AG08395 (cell line): ENCODE data around the gene METTL23.
"Not testable (repeated sequence)": the region's sequence is repeated elsewhere in the genome, so short reads cannot be mapped to it uniquely, and the experiment has no call there.

Experiments
- DNase-seq: peaks from one replicate; pipeline ENCODE4 v3.0.0; 2012; ENCODE audit warnings: mixed read lengths, low spot score

METTL23 gene

GRCh38 chr17:76713765-76714164 lies 12.9 kb upstream of the METTL23 start:
- no peak for DNase-seq

- DNase-seq, result no peak
Observed at GRCh38 chr17:76714336-76714735, 12.3 kb upstream of the METTL23 start.

DNA sequence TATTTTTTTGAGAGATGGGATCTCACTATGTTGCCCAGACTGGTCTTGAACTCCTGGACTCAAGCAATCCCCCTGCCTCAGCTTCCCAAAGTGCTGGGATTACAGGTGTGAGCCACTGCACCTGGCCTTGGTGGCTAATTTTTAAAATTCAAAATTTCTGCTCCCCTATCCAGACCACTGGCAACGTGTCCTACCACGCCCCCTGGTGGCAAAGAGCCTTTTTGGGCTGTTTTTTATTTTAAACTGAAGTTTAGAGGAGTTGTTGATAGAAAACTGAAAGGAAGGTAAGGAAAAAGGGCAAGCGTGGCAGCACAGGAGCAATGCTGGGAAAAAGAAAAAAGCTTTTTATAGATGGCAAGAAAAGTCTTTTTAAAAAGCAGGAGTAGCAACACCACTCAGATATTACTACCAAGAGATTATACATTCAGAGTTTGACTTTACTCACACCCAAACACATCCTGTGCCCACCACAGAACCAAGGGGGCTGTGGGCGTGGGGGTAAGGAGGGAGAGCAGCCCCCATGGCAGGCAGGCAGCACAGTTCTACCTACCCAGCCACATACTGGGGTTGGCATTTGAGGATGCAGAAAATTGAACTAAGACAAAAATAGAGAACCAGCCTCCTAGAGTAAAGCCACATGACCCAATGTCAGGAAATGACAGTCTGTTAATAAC lies 11.7 kb upstream of the METTL23 start:
- DNase-seq, result no peak

GRCh38 chr17:76715496-76715830 lies 11.2 kb upstream of the METTL23 start:
- no peak for DNase-seq

GRCh38 chr17:76716146-76716838 lies 10.3 kb upstream of the METTL23 start:
- DNase-seq, result peak; percentile 95

DNA sequence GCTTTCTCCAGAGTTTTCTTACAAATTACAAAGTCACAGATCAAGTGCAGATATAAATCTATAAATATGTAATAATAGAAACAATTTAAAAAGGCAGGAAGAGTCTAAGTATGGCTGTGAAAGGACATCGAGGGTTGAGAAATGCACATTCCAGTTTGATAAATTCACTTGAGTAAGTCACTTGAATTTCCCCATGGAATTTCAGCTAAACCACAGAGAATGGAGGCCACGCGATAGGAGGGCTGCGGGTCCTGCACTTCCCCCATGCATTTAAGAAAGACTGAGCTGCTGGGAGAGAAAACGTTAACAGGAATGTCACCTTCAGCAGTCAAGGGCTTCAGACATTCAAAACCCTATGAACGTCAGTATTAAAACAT lies 9.8 kb upstream of the METTL23 start:
- peak; percentile 83 for DNase-seq

- no peak for DNase-seq
Observed at GRCh38 chr17:76718516-76718915, 8.1 kb upstream of the METTL23 start.

DNA sequence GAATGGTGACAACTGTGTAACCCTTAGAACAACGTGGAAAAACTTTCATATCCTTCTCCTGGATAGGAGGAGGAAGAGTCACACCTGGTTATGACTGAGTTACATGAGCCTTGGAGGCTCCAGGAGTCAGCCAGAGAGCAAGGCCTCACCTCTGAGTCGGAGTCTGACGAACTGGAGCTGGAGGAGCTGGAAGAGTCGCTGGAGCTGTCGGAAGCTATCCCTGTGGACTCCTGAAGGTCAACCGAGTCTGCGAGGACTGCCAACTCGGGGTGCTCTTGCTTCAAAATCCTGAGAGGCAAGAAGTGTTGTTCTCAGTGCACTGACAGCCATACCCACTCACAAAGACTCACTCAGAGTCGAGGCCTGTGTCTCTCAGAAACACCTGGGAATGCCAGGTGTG lies 6.4 kb upstream of the METTL23 start:
- no peak for DNase-seq

GRCh38 chr17:76720941-76721340 lies 5.7 kb upstream of the METTL23 start:
- no peak for DNase-seq

DNA sequence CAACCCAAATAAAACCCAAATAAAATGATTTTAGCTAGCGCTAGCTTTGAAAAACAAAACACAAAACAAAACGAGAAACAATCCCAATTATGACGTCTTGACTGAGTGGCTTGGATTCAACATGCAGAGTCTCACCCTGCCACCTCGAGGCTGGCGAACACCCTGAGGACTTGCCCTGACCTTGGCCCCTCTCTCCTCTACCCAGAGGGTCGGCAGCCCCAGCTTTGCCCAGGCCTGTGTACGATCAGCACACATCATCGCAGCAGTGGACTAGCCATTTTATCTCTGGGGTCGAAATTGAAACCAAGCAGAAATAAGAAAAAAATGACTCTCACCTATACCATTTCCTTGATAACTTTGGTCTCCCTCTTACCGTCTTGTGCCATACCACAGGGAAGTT lies 5.2 kb upstream of the METTL23 start:
- no peak for DNase-seq

DNA sequence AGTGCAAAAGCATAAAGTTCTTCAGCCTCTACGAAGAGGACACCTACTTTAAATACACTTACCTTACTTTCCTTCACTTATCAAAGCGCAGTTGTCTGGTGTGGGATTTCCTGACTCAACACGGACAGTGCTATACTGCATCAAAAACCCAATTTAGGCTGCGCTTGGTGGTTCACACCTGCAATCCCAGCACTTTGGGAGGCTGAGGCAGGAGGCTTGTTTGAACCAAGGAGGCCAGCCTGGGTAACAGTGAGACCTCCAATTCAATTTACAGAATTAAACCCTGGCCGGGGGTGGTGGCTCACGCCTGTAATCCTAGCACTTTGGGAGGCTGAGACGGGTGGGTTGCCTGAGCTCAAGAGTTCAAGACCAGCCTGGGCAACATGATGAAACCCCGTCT lies 4.4 kb upstream of the METTL23 start:
- DNase-seq, result no peak

- DNase-seq, result not testable (repeated sequence)
Observed at GRCh38 chr17:76722977-76723376, 3.7 kb upstream of the METTL23 start.

GRCh38 chr17:76723812-76724211 lies 2.8 kb upstream of the METTL23 start:
- DNase-seq, result no peak

DNA sequence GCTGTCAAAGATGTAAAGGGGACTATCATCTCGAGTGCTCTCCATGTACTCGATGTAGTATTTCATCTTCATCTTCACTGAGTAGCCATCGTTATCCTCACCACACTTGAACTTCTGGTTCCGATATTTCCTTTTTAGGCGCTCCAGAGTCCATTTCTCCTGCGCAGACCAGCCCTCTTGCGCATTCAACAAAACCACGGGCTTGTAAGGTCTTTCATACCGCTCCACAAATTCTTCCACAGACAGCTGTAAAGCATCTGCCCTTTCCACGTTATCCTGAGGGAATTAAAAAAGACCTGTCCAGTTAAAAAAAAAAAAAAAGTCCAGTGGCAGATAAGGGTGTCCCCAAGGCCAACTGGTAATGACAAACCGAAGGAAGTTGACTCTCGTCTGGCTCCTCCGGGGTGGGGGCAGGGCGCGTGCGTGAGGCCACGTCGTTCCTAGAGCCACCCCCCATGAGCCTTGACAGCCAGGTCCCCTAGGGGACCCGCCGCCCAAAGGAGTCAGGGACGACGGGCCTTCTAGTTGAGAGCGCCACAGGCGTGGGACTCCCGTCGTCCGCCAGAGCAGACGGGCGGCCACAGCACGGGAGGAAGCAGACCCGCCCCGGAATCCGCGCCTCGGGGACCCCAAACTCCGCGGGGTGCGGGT lies 934 bp upstream of the METTL23 start:
- peak; percentile 48 for DNase-seq

DNA sequence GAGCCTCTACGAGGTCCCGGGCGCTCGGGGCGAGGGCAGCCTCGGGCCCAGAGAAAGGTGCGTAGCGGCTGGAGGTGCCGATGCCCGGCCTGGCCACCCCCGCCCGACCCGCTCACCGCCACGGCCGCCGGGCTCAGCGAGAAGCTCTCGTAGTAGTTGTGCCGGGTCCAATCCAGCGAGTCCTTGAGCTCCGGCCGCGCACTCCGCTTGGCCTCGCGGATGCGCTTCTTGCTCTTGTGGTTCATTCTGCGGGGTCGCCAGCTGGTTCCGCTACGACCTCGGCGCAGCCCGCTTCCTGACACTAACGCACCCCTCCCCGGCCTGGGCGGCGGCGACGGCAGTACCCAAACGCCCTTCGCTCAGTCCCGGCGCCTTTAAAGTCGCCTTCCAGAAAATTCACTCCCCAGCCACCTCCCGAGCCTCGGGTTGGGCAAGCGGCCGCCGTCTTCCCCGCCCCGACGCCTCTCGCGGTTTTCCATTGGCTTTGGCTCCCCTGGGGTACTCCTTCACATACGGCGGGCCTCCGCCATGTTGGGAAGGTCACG lies 336 bp upstream of the METTL23 start, which contains the start of gene JMJD6:
TSS of gene JMJD6 (minus strand) at position 376 of the 545 bp plus-strand sequence. CDS start at position 245, 131 bp downstream.
- DNase-seq, result peak; percentile 95

DNA sequence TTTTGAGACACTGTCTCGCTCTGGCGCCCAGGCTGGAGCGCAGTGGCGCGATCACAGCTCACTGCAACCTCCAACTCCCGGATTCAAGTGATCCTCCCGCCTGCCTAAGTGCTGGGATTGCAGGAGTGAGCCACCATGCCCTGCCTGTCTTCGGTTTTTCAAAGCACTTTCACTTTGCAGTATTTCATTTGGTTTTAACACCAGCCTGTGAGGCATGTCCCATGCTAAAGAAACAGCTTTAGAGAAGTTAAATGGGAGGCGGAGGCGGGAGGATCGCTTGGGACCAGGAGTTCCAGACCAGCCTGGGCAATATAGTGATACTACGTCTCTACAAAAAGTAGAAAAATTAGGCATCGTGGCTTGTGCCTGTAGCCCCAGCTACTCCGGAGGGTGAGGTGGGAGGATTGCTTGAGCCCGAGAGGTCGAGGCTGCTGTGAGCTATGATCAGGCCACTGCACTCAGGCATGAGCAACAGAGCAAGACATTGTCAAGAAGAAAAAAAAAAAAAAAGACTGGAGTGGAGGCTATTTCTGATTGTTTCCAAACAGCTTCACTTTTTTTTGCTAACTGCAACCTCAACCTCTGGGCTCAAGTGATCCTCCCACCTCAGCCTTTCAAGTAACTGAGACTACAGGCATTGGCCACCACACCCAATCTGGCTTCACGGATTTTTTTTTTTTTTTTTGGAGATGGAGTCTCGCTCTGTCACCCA lies 1.3 kb downstream of the METTL23 start:
- no peak for DNase-seq

- not testable (repeated sequence) for DNase-seq
Observed at GRCh38 chr17:76731800-76732733, 5.4 kb downstream of the METTL23 start.

- DNase-seq, result no peak
Observed at GRCh38 chr17:76732734-76733617, 6.3 kb downstream of the METTL23 start.

DNA sequence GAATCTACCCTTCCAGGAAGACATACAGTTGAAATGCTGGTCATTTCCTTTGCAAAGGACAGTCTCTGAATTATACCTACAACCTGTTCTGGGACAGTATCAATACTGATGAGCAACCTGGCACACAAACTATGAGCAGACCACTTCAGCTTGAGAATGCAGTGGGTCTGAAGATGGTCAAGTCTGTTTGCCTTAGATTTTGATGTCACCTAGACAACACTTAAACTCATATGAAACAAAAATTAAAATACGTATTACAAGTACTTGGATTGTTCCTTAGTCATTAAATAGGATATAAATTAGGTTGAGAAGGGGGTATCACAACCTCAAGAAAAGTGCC lies 6.9 kb downstream of the METTL23 start:
- no peak for DNase-seq

DNA sequence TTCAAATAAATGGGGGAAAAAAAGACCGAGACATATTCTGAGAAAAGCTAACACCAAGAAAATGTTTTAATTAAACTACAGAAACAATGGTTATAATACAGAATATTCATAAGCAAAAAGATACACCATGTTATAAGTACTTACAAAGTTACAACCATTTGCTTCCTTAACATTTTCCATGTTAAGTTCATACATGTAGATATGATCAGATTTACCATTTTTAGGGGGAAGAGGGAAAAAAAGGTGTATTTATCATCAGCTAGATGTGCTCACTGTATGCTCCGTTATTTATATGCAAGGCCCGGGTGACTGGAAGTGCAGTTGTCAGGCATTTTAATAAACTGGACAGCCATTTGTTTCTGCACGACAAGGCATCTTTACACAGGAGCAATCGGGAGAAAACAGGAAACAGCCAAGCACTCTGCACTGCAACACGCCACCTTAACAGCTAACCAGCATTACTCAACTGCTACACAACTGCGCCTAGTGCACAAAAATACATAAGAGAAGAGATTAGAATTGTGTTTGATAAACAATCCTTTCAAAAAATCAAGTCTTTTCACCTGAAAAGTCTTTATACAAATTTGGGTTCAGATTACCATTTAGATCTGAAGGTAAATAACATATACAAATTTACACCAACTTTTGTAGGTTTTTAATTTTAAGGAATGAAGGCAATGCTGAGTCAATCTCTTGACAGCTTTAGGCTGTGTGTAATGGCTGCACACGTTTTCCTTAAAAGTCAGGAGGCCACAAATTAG lies 7.6 kb downstream of the METTL23 start:
- no peak for DNase-seq
